GM20000 (cell line): ENCODE results near the gene GCKR.
"Not testable (repeated sequence)": the region's sequence is repeated elsewhere in the genome, so short reads cannot be mapped to it uniquely, and the experiment has no call there.

ENCODE experiments used
- DNase-seq: peaks from one replicate; pipeline ENCODE4 v3.0.0; 2012; ENCODE audit warnings: low spot score
- TF ChIP-seq, protein P1 (sequence below): IDR thresholded peaks from 2 replicates; pipeline ENCODE4 v1.5.1; 2012; ENCODE audit warnings: mild to moderate bottlenecking, control low read depth; ENCODE audit errors: extremely low read depth, missing control alignments

Gene GCKR

DNA sequence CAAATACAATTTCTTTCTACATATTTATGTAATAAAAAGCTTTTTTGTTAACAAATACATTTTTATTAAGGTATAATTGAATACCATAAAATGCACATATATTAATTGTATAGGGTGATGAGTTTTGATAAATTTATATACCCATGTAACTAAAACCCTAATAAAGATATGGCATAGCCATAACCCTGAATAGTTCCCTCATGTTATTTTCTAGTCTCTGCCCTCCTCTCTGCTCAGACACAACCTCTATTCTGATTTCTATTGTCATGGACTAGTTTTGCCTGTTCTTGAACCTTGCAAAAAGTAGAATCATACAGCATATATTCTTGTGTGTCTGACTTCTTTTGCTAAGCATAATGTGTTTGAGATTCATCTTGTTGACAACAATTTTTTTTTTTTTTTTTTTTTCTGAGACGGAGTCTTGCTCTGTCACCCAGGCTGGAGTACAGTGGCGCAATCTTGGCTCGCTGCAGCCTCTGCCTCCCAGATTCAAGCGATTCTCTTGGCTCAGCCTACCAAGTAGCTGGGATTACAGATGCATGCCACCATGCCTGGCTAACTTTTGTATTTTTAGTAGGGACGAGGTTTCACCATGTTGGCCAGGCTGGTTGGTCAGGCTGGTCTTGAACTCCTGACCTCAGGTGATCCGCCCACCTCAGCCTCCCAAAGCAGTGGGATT is 47.6 kb downstream of the GCKR start:
- no peak for DNase-seq
- TF ChIP-seq, protein P1, sequence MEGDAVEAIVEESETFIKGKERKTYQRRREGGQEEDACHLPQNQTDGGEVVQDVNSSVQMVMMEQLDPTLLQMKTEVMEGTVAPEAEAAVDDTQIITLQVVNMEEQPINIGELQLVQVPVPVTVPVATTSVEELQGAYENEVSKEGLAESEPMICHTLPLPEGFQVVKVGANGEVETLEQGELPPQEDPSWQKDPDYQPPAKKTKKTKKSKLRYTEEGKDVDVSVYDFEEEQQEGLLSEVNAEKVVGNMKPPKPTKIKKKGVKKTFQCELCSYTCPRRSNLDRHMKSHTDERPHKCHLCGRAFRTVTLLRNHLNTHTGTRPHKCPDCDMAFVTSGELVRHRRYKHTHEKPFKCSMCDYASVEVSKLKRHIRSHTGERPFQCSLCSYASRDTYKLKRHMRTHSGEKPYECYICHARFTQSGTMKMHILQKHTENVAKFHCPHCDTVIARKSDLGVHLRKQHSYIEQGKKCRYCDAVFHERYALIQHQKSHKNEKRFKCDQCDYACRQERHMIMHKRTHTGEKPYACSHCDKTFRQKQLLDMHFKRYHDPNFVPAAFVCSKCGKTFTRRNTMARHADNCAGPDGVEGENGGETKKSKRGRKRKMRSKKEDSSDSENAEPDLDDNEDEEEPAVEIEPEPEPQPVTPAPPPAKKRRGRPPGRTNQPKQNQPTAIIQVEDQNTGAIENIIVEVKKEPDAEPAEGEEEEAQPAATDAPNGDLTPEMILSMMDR: no peak

DNA sequence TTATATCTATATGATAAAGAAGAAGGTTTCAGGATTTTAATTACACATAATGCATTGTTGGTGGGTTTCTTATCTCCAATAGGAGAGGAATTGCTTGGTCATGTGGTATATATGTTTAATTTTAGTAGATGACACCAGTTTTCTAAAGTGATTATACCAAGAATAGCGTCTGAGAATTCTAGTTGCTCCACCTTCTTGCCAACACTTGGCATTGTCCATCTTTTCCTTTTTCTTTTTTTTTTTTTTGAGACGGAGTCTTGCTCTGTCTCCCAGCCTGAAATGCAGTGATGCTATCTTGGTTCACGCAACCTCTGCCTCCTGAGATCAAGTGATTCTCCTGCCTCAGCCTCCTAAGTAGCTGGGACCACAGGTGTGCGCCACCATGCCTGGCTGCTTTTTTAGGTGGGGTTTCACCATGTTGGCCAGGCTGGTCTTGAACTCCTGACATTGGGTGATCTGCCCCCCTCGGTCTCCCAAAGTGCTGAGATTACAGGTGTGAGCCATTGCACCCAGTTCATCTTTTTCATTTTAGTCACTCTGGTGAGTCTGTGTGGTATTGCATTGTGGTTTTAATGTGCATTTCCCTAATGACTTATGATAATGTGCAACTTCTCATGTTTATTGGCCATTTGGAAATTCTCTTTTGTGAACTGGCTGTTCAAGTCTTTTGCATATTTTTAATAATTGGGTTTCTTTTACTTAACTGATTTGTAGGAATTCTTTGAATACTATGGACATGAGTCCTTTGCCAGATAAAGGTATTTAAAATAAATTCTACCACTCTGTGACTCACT is 48.9 kb downstream of the GCKR start:
- TF ChIP-seq, protein P1: no peak
- DNase-seq: no peak

DNA sequence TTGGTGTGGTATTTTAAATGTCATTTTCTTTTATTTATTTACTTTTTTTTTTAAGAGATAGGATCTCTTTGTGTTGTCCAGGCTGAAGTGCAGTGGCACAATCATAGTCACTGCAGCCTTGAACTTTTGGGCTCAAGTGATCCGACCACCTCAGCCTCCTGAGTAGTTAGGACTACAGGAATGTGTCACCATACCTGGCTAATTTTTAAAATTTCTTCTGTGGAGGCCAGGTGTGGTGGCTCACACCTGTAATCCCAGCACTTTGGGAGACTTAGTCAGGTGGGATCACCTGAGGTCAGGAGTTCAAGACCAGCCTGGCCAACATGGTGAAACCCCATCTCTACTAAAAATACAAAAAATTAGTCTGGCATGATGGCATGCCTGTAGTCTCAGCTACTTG is 52.7 kb downstream of the GCKR start:
- TF ChIP-seq, protein P1: no peak
- no peak for DNase-seq

DNA sequence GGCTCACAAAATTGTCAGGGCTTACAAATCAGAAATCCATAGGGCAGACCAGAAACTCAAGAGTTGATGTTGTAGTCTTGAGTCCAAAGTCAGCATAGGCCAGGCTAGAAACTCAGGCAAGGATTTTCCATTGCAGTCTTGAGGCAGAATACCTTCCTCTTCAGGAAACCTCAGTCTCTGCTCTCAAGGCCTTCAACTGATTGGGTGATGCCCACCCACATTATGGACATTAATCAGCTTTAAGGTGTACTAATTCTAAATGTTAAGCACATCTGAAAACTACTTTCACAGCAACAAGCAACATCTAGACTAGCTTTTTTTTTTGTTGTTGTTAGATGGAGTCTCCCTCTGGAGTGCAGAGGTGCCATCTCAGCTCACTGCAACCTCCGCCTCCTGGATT is 54.9 kb downstream of the GCKR start:
- DNase-seq: no peak
- TF ChIP-seq, protein P1: no peak

DNA sequence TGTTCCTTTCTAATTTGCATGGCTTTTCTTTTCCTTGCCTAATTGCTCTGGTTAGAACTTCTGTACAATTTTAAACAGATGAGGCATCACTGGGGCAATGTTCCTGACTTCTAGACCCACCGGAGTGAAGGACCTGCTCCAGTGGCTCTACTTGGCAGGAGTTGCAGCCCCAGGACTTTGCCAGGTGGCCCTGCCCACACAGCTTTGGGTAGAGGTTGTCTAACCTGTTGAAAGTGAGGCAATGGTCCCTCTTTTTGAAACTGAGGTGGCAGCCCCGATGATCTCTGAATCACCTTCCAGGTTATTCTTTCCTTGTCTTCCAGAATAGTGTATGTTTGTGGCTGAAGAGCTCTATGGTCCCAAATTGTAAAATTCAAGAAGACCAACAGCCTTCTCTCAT is 56.3 kb downstream of the GCKR start:
- TF ChIP-seq, protein P1: no peak
- no peak for DNase-seq

DNA sequence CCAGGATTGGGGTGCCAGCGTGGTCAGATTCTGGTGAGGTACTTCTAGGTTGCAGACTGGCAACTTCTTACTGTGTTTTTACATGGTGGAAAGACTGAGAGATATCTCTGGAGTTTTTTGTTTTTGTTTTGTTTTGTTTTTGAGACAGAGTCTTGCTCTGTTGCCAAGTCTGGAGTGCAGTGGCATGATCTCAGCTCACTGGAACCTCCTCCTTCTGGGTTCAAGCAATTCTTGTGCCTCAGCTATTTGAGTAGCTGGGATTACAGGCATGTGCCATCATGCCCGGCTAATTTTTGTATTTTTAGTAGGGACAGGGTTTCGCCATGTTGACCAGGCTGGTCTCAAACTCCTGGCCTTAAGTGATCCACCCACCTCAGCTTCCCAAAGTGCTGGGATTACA is 57.8 kb downstream of the GCKR start:
- DNase-seq: not testable (repeated sequence)

DNA sequence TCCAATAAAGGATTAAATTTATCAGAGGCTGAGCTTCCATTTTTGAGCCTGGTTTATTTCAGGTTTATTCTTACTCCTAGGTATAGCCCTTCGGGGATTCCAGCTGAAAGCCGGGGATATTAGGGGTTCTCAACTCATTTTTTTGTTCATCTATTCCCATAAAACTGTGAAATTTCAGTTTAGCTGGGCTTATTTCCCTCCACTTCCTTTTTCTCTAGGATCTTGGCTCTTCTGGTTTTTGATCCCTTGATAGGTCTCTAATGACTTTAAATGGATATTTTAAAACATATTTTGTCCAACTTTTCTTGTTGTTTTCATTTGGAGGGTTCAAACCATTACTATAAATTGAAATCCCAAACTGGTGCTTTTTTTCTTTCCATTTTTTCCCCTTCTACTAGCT is 62.6 kb downstream of the GCKR start:
- no peak for DNase-seq
- TF ChIP-seq, protein P1: no peak
